Erythroblast (primary cell): Measurements from ENCODE around the gene STARD13.

Experiments used
- GATA1 ChIP-seq: IDR thresholded peaks from 2 replicates; pipeline ENCODE4 v1.6.1; 2011; ENCODE audit warnings: low read depth, mild to moderate bottlenecking, control low read depth, low read length, moderate library complexity
- POLR2A ChIP-seq: IDR thresholded peaks from 2 replicates; pipeline ENCODE4 v1.6.1; 2011; ENCODE audit warnings: mild to moderate bottlenecking, low read length

GRCh38 chr13:33257841-33258807, 27.4 kb downstream of the STARD13 start:
- TF ChIP-seq POLR2A (no peak), GATA1 (no peak)
